ENCODE data around the gene SMIM17. TPM values are rescaled to one million over a fixed set of nuclear protein-coding genes. Genes with fewer than 3 reads are reported as not detected.

SMIM17 gene
- total RNA-seq, 3 donors from 2014 or later (not counting 1 experiment from before 2014, with no cell fraction given): 0.24 TPM; not detected in 2

DNA sequence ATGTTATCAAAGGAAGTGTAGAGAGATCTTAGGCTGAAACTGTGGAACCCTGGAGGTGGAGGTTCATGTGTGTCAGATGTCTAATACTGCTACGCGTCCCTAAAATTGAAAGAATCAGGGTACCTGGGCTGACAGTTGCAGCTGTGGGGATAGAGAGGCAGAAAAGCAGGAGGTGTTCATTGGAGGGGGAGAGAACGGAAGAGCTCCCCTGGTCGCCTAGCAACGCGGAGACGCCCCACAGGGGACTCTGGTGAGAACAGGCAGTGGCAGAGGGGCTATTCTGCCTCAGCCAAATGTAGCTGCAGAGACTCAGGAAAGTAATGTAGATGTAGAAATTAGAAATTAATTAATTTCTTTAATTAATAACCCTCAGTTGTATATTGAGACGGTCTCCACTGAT, 38.7 kb downstream of the SMIM17 start:
- H3K9me3 Mint-ChIP-seq: peaks cover 0 to 2% of the 10 kb centered on the region in 2 donors
- intact Hi-C loops (cut with micrococcal nuclease): no loop called here

DNA sequence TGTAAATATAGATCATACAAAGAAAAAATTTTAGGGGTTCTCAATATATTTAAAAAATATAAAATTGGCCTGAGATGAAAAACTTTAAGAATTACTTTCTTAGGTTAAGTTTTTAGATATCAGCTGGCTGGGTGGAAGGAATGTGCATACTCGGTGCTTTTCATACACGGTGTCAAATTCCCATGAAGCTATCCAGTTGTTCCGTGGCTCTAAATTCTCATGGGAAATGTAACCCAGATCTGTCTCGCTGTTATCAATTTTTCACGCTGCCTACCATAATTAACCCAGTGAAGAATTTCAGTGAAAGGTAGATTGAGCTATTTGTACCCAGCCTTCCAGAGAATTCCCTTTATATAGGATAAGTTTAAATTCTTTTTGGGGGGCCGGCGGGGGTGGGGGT, 40.2 kb downstream of the SMIM17 start:
- Histone ChIP-seq H3K4me1 (ENCODE audit: control insufficient read depth, insufficient read depth, low read length) (no peaks in the 10 kb centered on the region), H3K9me3 (ENCODE audit: control insufficient read depth, insufficient read depth, low read length) (peaks cover 4% of the 10 kb centered on the region), H3K27me3 (ENCODE audit: control insufficient read depth, insufficient read depth, low read length) (no peaks in the 10 kb centered on the region), H3K36me3 (ENCODE audit: control insufficient read depth, insufficient read depth, low read length) (no peaks in the 10 kb centered on the region), H3K27ac (ENCODE audit: low read length) (no peak overlapping the region), H3K4me3 (ENCODE audit: low read length) (no peak overlapping the region)
- WGBS (ENCODE audit: insufficient coverage): 93% methylated on average over 4 of the region's 7 CpGs
- DNase-seq: no peak
- H3K27ac Mint-ChIP-seq: no peak overlapping the region
- intact Hi-C loops (cut with micrococcal nuclease): no loop called here
- no peaks in the 10 kb centered on the region for H3K27me3 Mint-ChIP-seq (ENCODE audit: low read depth in 2 of 2)
- H3K4me3 Mint-ChIP-seq: no peak overlapping the region
- H3K9me3 Mint-ChIP-seq: peaks cover 0 to 8% of the 10 kb centered on the region in 2 donors
- H3K4me1 Mint-ChIP-seq: no peaks in the 10 kb centered on the region
- H3K36me3 Mint-ChIP-seq: peaks cover 4% of the 10 kb centered on the region
- TF ChIP-seq, protein P1, sequence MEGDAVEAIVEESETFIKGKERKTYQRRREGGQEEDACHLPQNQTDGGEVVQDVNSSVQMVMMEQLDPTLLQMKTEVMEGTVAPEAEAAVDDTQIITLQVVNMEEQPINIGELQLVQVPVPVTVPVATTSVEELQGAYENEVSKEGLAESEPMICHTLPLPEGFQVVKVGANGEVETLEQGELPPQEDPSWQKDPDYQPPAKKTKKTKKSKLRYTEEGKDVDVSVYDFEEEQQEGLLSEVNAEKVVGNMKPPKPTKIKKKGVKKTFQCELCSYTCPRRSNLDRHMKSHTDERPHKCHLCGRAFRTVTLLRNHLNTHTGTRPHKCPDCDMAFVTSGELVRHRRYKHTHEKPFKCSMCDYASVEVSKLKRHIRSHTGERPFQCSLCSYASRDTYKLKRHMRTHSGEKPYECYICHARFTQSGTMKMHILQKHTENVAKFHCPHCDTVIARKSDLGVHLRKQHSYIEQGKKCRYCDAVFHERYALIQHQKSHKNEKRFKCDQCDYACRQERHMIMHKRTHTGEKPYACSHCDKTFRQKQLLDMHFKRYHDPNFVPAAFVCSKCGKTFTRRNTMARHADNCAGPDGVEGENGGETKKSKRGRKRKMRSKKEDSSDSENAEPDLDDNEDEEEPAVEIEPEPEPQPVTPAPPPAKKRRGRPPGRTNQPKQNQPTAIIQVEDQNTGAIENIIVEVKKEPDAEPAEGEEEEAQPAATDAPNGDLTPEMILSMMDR (IDR thresholded peaks at IDR 0.05): no peak
- ATAC-seq: no peak

More for the DNA sequence above, 38.7 kb downstream of the SMIM17 start:
- no peaks in the 10 kb centered on the region for H3K27me3 Mint-ChIP-seq (ENCODE audit: low read depth in 2 of 2)
- no peaks in the 10 kb centered on the region for H3K9me3 ChIP-seq (ENCODE audit: control insufficient read depth, insufficient read depth, low read length)
- H3K27ac ChIP-seq (ENCODE audit: low read length): no peak overlapping the region
- no peaks in the 10 kb centered on the region for H3K4me1 Mint-ChIP-seq
- no peak overlapping the region for H3K4me3 ChIP-seq (ENCODE audit: low read length)
- peaks cover 4% of the 10 kb centered on the region for H3K36me3 Mint-ChIP-seq
- H3K4me1 ChIP-seq (ENCODE audit: control insufficient read depth, insufficient read depth, low read length): no peaks in the 10 kb centered on the region
- no peaks in the 10 kb centered on the region for H3K27me3 ChIP-seq (ENCODE audit: control insufficient read depth, insufficient read depth, low read length)
- WGBS (ENCODE audit: insufficient coverage): 80% methylated on average over 8 of the region's 8 CpGs
- no peak overlapping the region for H3K4me3 Mint-ChIP-seq
- TF ChIP-seq, protein P1 (IDR thresholded peaks at IDR 0.05): no peak
- H3K36me3 ChIP-seq (ENCODE audit: control insufficient read depth, insufficient read depth, low read length): no peaks in the 10 kb centered on the region
- H3K27ac Mint-ChIP-seq: no peak overlapping the region
- no peak for ATAC-seq
- no peak for DNase-seq

GRCh38 chr19:56687031-56687430, 44.1 kb downstream of the SMIM17 start:
- no peaks in the 10 kb centered on the region for H3K4me1 Mint-ChIP-seq
- no peak overlapping the region for H3K27ac Mint-ChIP-seq
- H3K36me3 Mint-ChIP-seq: no peaks in the 10 kb centered on the region
- Histone ChIP-seq H3K4me1 (ENCODE audit: control insufficient read depth, insufficient read depth, low read length) (no peaks in the 10 kb centered on the region), H3K27ac (ENCODE audit: low read length) (no peak overlapping the region), H3K27me3 (ENCODE audit: control insufficient read depth, insufficient read depth, low read length) (no peaks in the 10 kb centered on the region), H3K4me3 (ENCODE audit: low read length) (no peak overlapping the region), H3K36me3 (ENCODE audit: control insufficient read depth, insufficient read depth, low read length) (no peaks in the 10 kb centered on the region), H3K9me3 (ENCODE audit: control insufficient read depth, insufficient read depth, low read length) (peaks cover 12% of the 10 kb centered on the region)
- intact Hi-C loops (cut with micrococcal nuclease): no loop called here
- TF ChIP-seq, protein P1 (IDR thresholded peaks at IDR 0.05): no peak
- peaks cover 0 to 5% of the 10 kb centered on the region in 2 donors for H3K9me3 Mint-ChIP-seq
- H3K27me3 Mint-ChIP-seq (ENCODE audit: low read depth in 2 of 2): no peaks in the 10 kb centered on the region
- no peak overlapping the region for H3K4me3 Mint-ChIP-seq
- 88% methylated on average over 8 of the region's 8 CpGs for WGBS (ENCODE audit: insufficient coverage)
- no peak for DNase-seq
- peak in 1 of 3 donors; percentile 10 for ATAC-seq

- TF ChIP-seq, protein P1 (IDR thresholded peaks at IDR 0.05): no peak
Measured at GRCh38 chr19:56689198-56689597, 46.2 kb downstream of the SMIM17 start.

More at GRCh38 chr19:56689198-56689597, 46.2 kb downstream of the SMIM17 start:
- Histone ChIP-seq H3K4me3 (ENCODE audit: low read length) (no peak overlapping the region), H3K27ac (ENCODE audit: low read length) (no peak overlapping the region), H3K4me1 (ENCODE audit: control insufficient read depth, insufficient read depth, low read length) (no peaks in the 10 kb centered on the region), H3K36me3 (ENCODE audit: control insufficient read depth, insufficient read depth, low read length) (no peaks in the 10 kb centered on the region), H3K27me3 (ENCODE audit: control insufficient read depth, insufficient read depth, low read length) (no peaks in the 10 kb centered on the region), H3K9me3 (ENCODE audit: control insufficient read depth, insufficient read depth, low read length) (peaks cover 14% of the 10 kb centered on the region)
- intact Hi-C loops (cut with micrococcal nuclease): no loop called here
- Mint-ChIP-seq H3K4me3 (no peak overlapping the region), H3K4me1 (no peaks in the 10 kb centered on the region), H3K27ac (no peak overlapping the region), H3K36me3 (no peaks in the 10 kb centered on the region), H3K27me3 (ENCODE audit: low read depth in 2 of 2) (no peaks in the 10 kb centered on the region), H3K9me3 (peaks cover 3 to 10% of the 10 kb centered on the region in 2 donors)
- ATAC-seq (no peak), DNase-seq (no peak)
- 86% methylated on average over 10 of the region's 10 CpGs for WGBS (ENCODE audit: insufficient coverage)

All from natural killer cell (primary cell).